Measurements from ENCODE around the gene UMODL1.
"Not testable (repeated sequence)": the region's sequence is repeated elsewhere in the genome, so short reads cannot be mapped to it uniquely, and the experiment has no call there.

Gene UMODL1

GRCh38 chr21:42078247-42079007 lies 7.3 kb downstream of the UMODL1 start:
- CTCF ChIA-PET; H3K4me3 ChIP-seq (ENCODE audit: low read depth, low read length); H3K9me3 ChIP-seq (ENCODE audit: control insufficient read depth, insufficient read depth, low read depth, low read length); H3K27ac ChIP-seq (ENCODE audit: extremely low read depth, low read depth, low read length); POLR2A ChIA-PET; H3K4me1 ChIP-seq (ENCODE audit: control insufficient read depth, insufficient read depth, low read length); H3K36me3 ChIP-seq (ENCODE audit: control insufficient read depth in 2 of 2, insufficient read depth in 1 of 2, low read length in 2 of 2): not testable (repeated sequence)

- POLR2A ChIA-PET: no interaction called here
- TF ChIP-seq PRDM2 (tag by site-specific recombination; IDR thresholded peaks at IDR 0.05; ENCODE audit: borderline replicate concordance) (no peak), ZNF423 (tag by site-specific recombination; IDR thresholded peaks at IDR 0.05) (no peak), ZEB2 (tag by site-specific recombination; IDR thresholded peaks at IDR 0.05) (no peak), PBX3 (CRISPR knock-in tag; IDR thresholded peaks at IDR 0.05) (no peak), ZNF2 (tag by site-specific recombination; IDR thresholded peaks at IDR 0.05) (no peak), ZNF223 (tag by site-specific recombination; IDR thresholded peaks at IDR 0.05) (0 out of 2 replicates have a peak, but pooled peaks have one; percentile 43), GLIS1 (tag by site-specific recombination; IDR thresholded peaks at IDR 0.05) (peak; percentile 38), ZNF211 (tag by site-specific recombination; IDR thresholded peaks at IDR 0.05; ENCODE audit: low read depth) (no peak), HIC1 (tag by site-specific recombination; IDR thresholded peaks at IDR 0.05) (no peak), HOXA7 (CRISPR knock-in tag; IDR thresholded peaks at IDR 0.05; ENCODE audit: borderline replicate concordance) (no peak), SCRT2 (tag by site-specific recombination; IDR thresholded peaks at IDR 0.05) (peak; percentile 65)
- CTCF ChIA-PET: interaction anchor here (0.8 kb wide), 1 partner anchor 12 kb away, joined by 4 read pairs; no protein-coding TSS in a partner anchor
- no peak overlapping the region for H3K27ac ChIP-seq (ENCODE audit: extremely low read depth, low read depth, low read length)
- no peaks in the 10 kb centered on the region for H3K36me3 ChIP-seq (ENCODE audit: control insufficient read depth in 2 of 2, insufficient read depth in 1 of 2, low read length in 2 of 2)
- no peaks in the 10 kb centered on the region for H3K9me3 ChIP-seq (ENCODE audit: control insufficient read depth, insufficient read depth, low read depth, low read length)
- no peak overlapping the region for H3K4me3 ChIP-seq (ENCODE audit: low read depth, low read length)
- no peaks in the 10 kb centered on the region for H3K4me1 ChIP-seq (ENCODE audit: control insufficient read depth, insufficient read depth, low read length)
Measured at GRCh38 chr21:42079008-42079938, 8.2 kb downstream of the UMODL1 start.

Measured in HEK293 (cell line).